HepG2 (cell line): ENCODE results near the gene TM4SF1. TPM values are rescaled to one million over a fixed set of nuclear protein-coding genes. Genes with fewer than 3 reads are reported as not detected.
A peak's percentile ranks its signal among the peaks of the same experiment; 100 is the strongest.

Source experiments
- EHMT2 ChIP-seq: fragments of 200-600 bp; sonication (generic); IDR thresholded peaks from 2 replicates; pipeline ENCODE4 v1.7.0; 2017; ENCODE audit warnings: antibody characterized with exemption, low read depth, low read length, borderline replicate concordance
- HNF1B ChIP-seq: sonication (generic); formaldehyde crosslinking; IDR thresholded peaks from 2 replicates; pipeline ENCODE4 v1.5.1; 2020; ENCODE audit warnings: mild to moderate bottlenecking, moderate library complexity, missing genetic modification reagents
- HOXA7 ChIP-seq: sonication (generic); formaldehyde crosslinking; IDR thresholded peaks from 2 replicates; pipeline ENCODE4 v1.8.1; 2022; ENCODE audit warnings: mild to moderate bottlenecking, missing genetic modification reagents, moderate library complexity
- MED1 ChIP-seq: sonication (generic); formaldehyde crosslinking; IDR thresholded peaks from 2 replicates; pipeline ENCODE4 v1.4.0; 2020; ENCODE audit warnings: missing genetic modification reagents
- MXD3 ChIP-seq: IDR thresholded peaks from 2 replicates; pipeline ENCODE4 v1.6.1; 2016; ENCODE audit warnings: mild to moderate bottlenecking, missing biosample characterization, missing genetic modification reagents
- NFIC ChIP-seq: IDR thresholded peaks from 2 replicates; pipeline ENCODE4 v1.6.1; 2012; ENCODE audit warnings: mild to moderate bottlenecking, low read length, inconsistent platforms
- NR2F1 ChIP-seq, 2 experiments: fragments of 450-650 bp in 1 of 2; formaldehyde crosslinking in 1 of 2; IDR thresholded peaks; 2 replicates each; pipeline versions ENCODE4 v1.5.0 to v1.6.1; 2016 to 2020; ENCODE audit warnings: mild to moderate bottlenecking in 1 of 2, missing compliant biosample characterization in 1 of 2, missing genetic modification reagents in 1 of 2, moderate library complexity in 1 of 2
- REST ChIP-seq, 2 experiments: IDR thresholded peaks; 2 replicates each; pipeline ENCODE4 v1.6.1; 2011 to 2012; ENCODE audit warnings: low read length in 2 of 2, borderline replicate concordance in 1 of 2, low read depth in 1 of 2, mild to moderate bottlenecking in 1 of 2, moderate library complexity in 1 of 2
- SALL1 ChIP-seq: sonication (generic); formaldehyde crosslinking; IDR thresholded peaks from 2 replicates; pipeline ENCODE4 v1.8.0; 2022; ENCODE audit warnings: mild to moderate bottlenecking, missing genetic modification reagents
- SALL2 ChIP-seq: sonication (generic); formaldehyde crosslinking; IDR thresholded peaks from 2 replicates; pipeline ENCODE4 v1.8.1; 2023; ENCODE audit warnings: mild to moderate bottlenecking, missing genetic modification reagents, inconsistent platforms
- ZBTB26 ChIP-seq: IDR thresholded peaks from 2 replicates; pipeline ENCODE4 v1.6.1; 2016; ENCODE audit warnings: missing compliant biosample characterization, missing genetic modification reagents, borderline replicate concordance
- ZMYM4 ChIP-seq: sonication (generic); formaldehyde crosslinking; IDR thresholded peaks from 2 replicates; pipeline ENCODE4 v1.8.1; 2023; ENCODE audit warnings: mild to moderate bottlenecking, missing genetic modification reagents
- ZNF362 ChIP-seq: sonication (generic); formaldehyde crosslinking; IDR thresholded peaks from 2 replicates; pipeline ENCODE4 v1.4.0; 2020; ENCODE audit warnings: missing genetic modification reagents, mild to moderate bottlenecking, borderline replicate concordance
- ZNF383 ChIP-seq: sonication (generic); formaldehyde crosslinking; IDR thresholded peaks from 2 replicates; pipeline ENCODE4 v1.4.0; 2020; ENCODE audit warnings: missing genetic modification reagents, mild to moderate bottlenecking, borderline replicate concordance
- ZNF616 ChIP-seq: sonication (generic); formaldehyde crosslinking; IDR thresholded peaks from 2 replicates; pipeline ENCODE4 v1.5.0; 2020; ENCODE audit warnings: low read depth, mild to moderate bottlenecking, missing genetic modification reagents
- ZNF788 ChIP-seq: sonication (generic); formaldehyde crosslinking; IDR thresholded peaks from 2 replicates; pipeline ENCODE4 v1.5.0; 2020; ENCODE audit warnings: mild to moderate bottlenecking, missing genetic modification reagents, borderline replicate concordance
- polyA plus RNA-seq, 8 experiments: library from polyadenylated mRNA; depleted of rRNA in 3 of 8; stranded (reverse) in 7 of 8; unstranded in 1 of 8; fragments of >200 nt; fragmentation: Illumina TruSeq in 4 of 8; extraction: Trizol in 4 of 8; gene quantifications; 2 replicates each; pipeline versions ENCODE4 v1.2.1 to v1.2.3, GENCODE V29; 2011 to 2016; ENCODE audit warnings: low read depth in 4 of 8, missing spikeins in 1 of 8, mixed read lengths in 1 of 8; ENCODE audit not compliant: insufficient read depth in 1 of 8
- total RNA-seq, 5 experiments: library from RNA; depleted of rRNA; stranded (reverse); fragments of >200 nt; fragmentation: Illumina TruSeq; extraction: Trizol; gene quantifications; 2 replicates each; pipeline ENCODE4 v1.2.3, GENCODE V29; 2016; ENCODE audit warnings: low read depth in 1 of 5
- TF ChIP-seq, protein P1 (sequence below): sonication (generic); formaldehyde crosslinking; IDR thresholded peaks from 2 replicates; pipeline ENCODE4 v1.5.0; 2020; ENCODE audit warnings: mild to moderate bottlenecking, missing genetic modification reagents, moderate library complexity
- TF ChIP-seq, protein P2 (sequence below): IDR thresholded peaks from 2 replicates; pipeline ENCODE4 v1.6.1; 2012; ENCODE audit warnings: inconsistent platforms

The TM4SF1 gene
- total and polyA plus RNA-seq, 2 of the 13 experiments (the other 11 are each of a cell fraction or from before 2014, with no cell fraction given), result 431 to 1,359 TPM

DNA sequence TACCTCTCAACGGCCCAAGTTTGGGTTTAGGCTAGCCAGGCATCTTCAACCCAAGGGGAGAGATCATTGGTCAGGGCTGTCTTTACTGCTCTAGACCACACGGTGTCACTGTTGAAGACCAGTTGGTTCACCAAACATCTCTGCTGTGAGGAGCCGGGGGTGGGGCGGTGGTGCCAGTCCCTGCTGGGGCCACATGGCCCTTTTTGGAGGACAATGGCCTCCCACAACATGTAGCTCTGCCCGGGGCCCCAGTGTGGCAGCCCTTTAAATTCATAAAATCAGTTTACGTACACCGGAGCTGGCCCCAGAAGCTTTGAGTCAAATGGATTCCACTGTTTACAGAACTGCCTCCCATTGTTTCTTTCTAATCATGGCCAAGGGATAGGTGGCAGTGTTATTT, 24.9 kb downstream of the TM4SF1 start (continued):
- no peak for TF ChIP-seq REST (IDR thresholded peaks at IDR 0.05; ENCODE audit: borderline replicate concordance in 1 of 2, low read depth in 1 of 2, low read length in 2 of 2)
- peak in 1 of 2 experiments; percentile 19; a peak in 1 of 4 replicates for TF ChIP-seq NR2F1 (CRISPR knock-in tag; IDR thresholded peaks at IDR 0.05)
- TF ChIP-seq ZMYM4 (CRISPR knock-in tag), result peak; percentile 90
- peak; percentile 80 for TF ChIP-seq SALL1 (CRISPR knock-in tag)
- no peak for TF ChIP-seq NFIC
- no peak for TF ChIP-seq ZNF616
- no peak for TF ChIP-seq HOXA7 (CRISPR knock-in tag)
- TF ChIP-seq MXD3 (CRISPR knock-in tag), result 0 out of 2 replicates have a peak, but pooled peaks have one; percentile 37
- peak; percentile 58; the same call in 1 of the 2 replicates for TF ChIP-seq ZNF788 (CRISPR knock-in tag)
- TF ChIP-seq, protein P1, sequence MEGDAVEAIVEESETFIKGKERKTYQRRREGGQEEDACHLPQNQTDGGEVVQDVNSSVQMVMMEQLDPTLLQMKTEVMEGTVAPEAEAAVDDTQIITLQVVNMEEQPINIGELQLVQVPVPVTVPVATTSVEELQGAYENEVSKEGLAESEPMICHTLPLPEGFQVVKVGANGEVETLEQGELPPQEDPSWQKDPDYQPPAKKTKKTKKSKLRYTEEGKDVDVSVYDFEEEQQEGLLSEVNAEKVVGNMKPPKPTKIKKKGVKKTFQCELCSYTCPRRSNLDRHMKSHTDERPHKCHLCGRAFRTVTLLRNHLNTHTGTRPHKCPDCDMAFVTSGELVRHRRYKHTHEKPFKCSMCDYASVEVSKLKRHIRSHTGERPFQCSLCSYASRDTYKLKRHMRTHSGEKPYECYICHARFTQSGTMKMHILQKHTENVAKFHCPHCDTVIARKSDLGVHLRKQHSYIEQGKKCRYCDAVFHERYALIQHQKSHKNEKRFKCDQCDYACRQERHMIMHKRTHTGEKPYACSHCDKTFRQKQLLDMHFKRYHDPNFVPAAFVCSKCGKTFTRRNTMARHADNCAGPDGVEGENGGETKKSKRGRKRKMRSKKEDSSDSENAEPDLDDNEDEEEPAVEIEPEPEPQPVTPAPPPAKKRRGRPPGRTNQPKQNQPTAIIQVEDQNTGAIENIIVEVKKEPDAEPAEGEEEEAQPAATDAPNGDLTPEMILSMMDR (CRISPR knock-in tag), result peak; percentile 94
- TF ChIP-seq, protein P2, sequence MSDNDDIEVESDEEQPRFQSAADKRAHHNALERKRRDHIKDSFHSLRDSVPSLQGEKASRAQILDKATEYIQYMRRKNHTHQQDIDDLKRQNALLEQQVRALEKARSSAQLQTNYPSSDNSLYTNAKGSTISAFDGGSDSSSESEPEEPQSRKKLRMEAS, result peak; percentile 59
- peak; percentile 69; the same call in 1 of the 2 replicates for TF ChIP-seq HNF1B (CRISPR knock-in tag)
- peak; percentile 54 for TF ChIP-seq MED1 (CRISPR knock-in tag)
- TF ChIP-seq EHMT2, result peak; percentile 89
- no peak for TF ChIP-seq ZNF383 (CRISPR knock-in tag)
- TF ChIP-seq ZBTB26 (CRISPR knock-in tag), result no peak
- no peak for TF ChIP-seq ZNF362 (CRISPR knock-in tag)
- 0 out of 2 replicates have a peak, but pooled peaks have one; percentile 58 for TF ChIP-seq SALL2
